HG03571 (cell line): ENCODE results near the gene ZSCAN2.

Experiments
- ATAC-seq: cut with Tn5 transposase; IDR thresholded peaks from one replicate; pipeline ENCODE4 v1.9.1; 2021; ENCODE audit not compliant: unreplicated experiment

The ZSCAN2 gene

GRCh38 chr15:84668221-84668982 is 67.6 kb downstream of the ZSCAN2 start:
- no peak for ATAC-seq

GRCh38 chr15:84669726-84670125 is 68.9 kb downstream of the ZSCAN2 start:
- no peak for ATAC-seq

- no peak for ATAC-seq
These were observed 70.4 kb downstream of the ZSCAN2 start for GRCh38 chr15:84671211-84671610.
